HepG2 (cell line): ENCODE results near the gene ZNF212. TPM values are rescaled to one million over a fixed set of nuclear protein-coding genes. Genes with fewer than 3 reads are reported as not detected.
A peak's percentile ranks its signal among the peaks of the same experiment; 100 is the strongest.

Experiments used
- CBFB ChIP-seq: sonication (generic); formaldehyde crosslinking; IDR thresholded peaks from 2 replicates; pipeline ENCODE4 v1.4.0; 2020; ENCODE audit warnings: missing genetic modification reagents
- CREB1 ChIP-seq, 2 experiments: fragments of 450-650 bp in 1 of 2; IDR thresholded peaks; 2 replicates each; pipeline ENCODE4 v1.6.1; 2016 to 2017; ENCODE audit warnings: control low read depth in 1 of 2, mild to moderate bottlenecking in 1 of 2, missing compliant biosample characterization in 1 of 2, missing genetic modification characterization in 1 of 2
- FOXP4 ChIP-seq: sonication (generic); formaldehyde crosslinking; IDR thresholded peaks from 2 replicates; pipeline ENCODE4 v1.4.0; 2020; ENCODE audit warnings: missing genetic modification reagents
- HOXA3 ChIP-seq: sonication (generic); formaldehyde crosslinking; IDR thresholded peaks from 2 replicates; pipeline ENCODE4 v1.5.0; 2020; ENCODE audit warnings: missing genetic modification reagents
- MXD3 ChIP-seq: IDR thresholded peaks from 2 replicates; pipeline ENCODE4 v1.6.1; 2016; ENCODE audit warnings: mild to moderate bottlenecking, missing biosample characterization, missing genetic modification reagents
- NFKB2 ChIP-seq: sonication (generic); formaldehyde crosslinking; IDR thresholded peaks from 2 replicates; pipeline ENCODE4 v1.4.0; 2020; ENCODE audit warnings: missing genetic modification reagents, borderline replicate concordance
- NR1H2 ChIP-seq: sonication (generic); formaldehyde crosslinking; IDR thresholded peaks from 2 replicates; pipeline ENCODE4 v1.8.1; 2022; ENCODE audit warnings: low read depth, missing genetic modification reagents, borderline replicate concordance
- RARG ChIP-seq: sonication (generic); formaldehyde crosslinking; IDR thresholded peaks from 2 replicates; pipeline ENCODE4 v1.4.0; 2020; ENCODE audit warnings: low read depth, mild to moderate bottlenecking, missing genetic modification reagents
- RBAK ChIP-seq: sonication (generic); formaldehyde crosslinking; IDR thresholded peaks from 2 replicates; pipeline ENCODE4 v1.5.1; 2020; ENCODE audit warnings: mild to moderate bottlenecking, missing genetic modification reagents
- SAP130 ChIP-seq: IDR thresholded peaks from 2 replicates; pipeline ENCODE4 v1.6.1; 2016; ENCODE audit warnings: low read depth
- SIN3B ChIP-seq: fragments of 150-350 bp; IDR thresholded peaks from 2 replicates; pipeline ENCODE4 v1.6.1; 2014; ENCODE audit warnings: low read length
- SP4 ChIP-seq: sonication (generic); formaldehyde crosslinking; IDR thresholded peaks from 2 replicates; pipeline ENCODE4 v1.8.1; 2023; ENCODE audit warnings: mild to moderate bottlenecking, missing genetic modification reagents
- XRCC5 ChIP-seq: fragments of 200-400 bp; formaldehyde crosslinking; optimal IDR thresholded peaks from 2 replicates; pipeline ENCODE3; 2017; ENCODE audit warnings: mild to moderate bottlenecking, low read length
- ZBTB33 ChIP-seq: sonication (generic); formaldehyde crosslinking; IDR thresholded peaks from 2 replicates; pipeline ENCODE4 v1.4.0; 2020; ENCODE audit warnings: missing genetic modification reagents
- ZFAT ChIP-seq: sonication (generic); formaldehyde crosslinking; conservative IDR thresholded peaks from 2 replicates; pipeline ENCODE4 v1.8.1; 2023; ENCODE audit warnings: missing genetic modification reagents, inconsistent platforms
- ZNF12 ChIP-seq: sonication (generic); formaldehyde crosslinking; IDR thresholded peaks from 2 replicates; pipeline ENCODE4 v1.5.0; 2020; ENCODE audit warnings: missing genetic modification reagents
- ZNF230 ChIP-seq: sonication (generic); formaldehyde crosslinking; IDR thresholded peaks from 2 replicates; pipeline ENCODE4 v1.4.0; 2020; ENCODE audit warnings: mild to moderate bottlenecking, missing genetic modification reagents
- ZNF3 ChIP-seq: IDR thresholded peaks from 2 replicates; pipeline ENCODE4 v1.7.0; 2017; ENCODE audit warnings: inconsistent platforms
- ZNF496 ChIP-seq: sonication (generic); formaldehyde crosslinking; IDR thresholded peaks from 2 replicates; pipeline ENCODE4 v1.8.1; 2023; ENCODE audit warnings: mild to moderate bottlenecking, moderate library complexity, missing genetic modification reagents; ENCODE audit not compliant: insufficient replicate concordance
- ZNF503 ChIP-seq: sonication (generic); formaldehyde crosslinking; IDR thresholded peaks from 2 replicates; pipeline ENCODE4 v1.4.0; 2020; ENCODE audit warnings: missing genetic modification reagents
- ZNF644 ChIP-seq: IDR thresholded peaks from 2 replicates; pipeline ENCODE4 v1.6.1; 2016; ENCODE audit warnings: low read depth
- ZNF772 ChIP-seq: sonication (generic); formaldehyde crosslinking; IDR thresholded peaks from 2 replicates; pipeline ENCODE4 v1.5.0; 2020; ENCODE audit warnings: mild to moderate bottlenecking, missing genetic modification reagents
- ZNF850 ChIP-seq: sonication (generic); formaldehyde crosslinking; conservative IDR thresholded peaks from 2 replicates; pipeline ENCODE4 v1.9.0; 2021; ENCODE audit warnings: mild to moderate bottlenecking, missing genetic modification reagents
- ZNF891 ChIP-seq: sonication (generic); formaldehyde crosslinking; IDR thresholded peaks from 2 replicates; pipeline ENCODE4 v1.5.0; 2020; ENCODE audit warnings: mild to moderate bottlenecking, missing genetic modification reagents
- polyA plus RNA-seq, 8 experiments: library from polyadenylated mRNA; depleted of rRNA in 3 of 8; stranded (reverse) in 7 of 8; unstranded in 1 of 8; fragments of >200 nt; fragmentation: Illumina TruSeq in 4 of 8; extraction: Trizol in 4 of 8; gene quantifications; 2 replicates each; pipeline versions ENCODE4 v1.2.1 to v1.2.3, GENCODE V29; 2011 to 2016; ENCODE audit warnings: low read depth in 4 of 8, missing spikeins in 1 of 8, mixed read lengths in 1 of 8; ENCODE audit not compliant: insufficient read depth in 1 of 8
- total RNA-seq, 5 experiments: library from RNA; depleted of rRNA; stranded (reverse); fragments of >200 nt; fragmentation: Illumina TruSeq; extraction: Trizol; gene quantifications; 2 replicates each; pipeline ENCODE4 v1.2.3, GENCODE V29; 2016; ENCODE audit warnings: low read depth in 1 of 5

ZNF212 gene
- total and polyA plus RNA-seq, 2 of the 13 experiments (the other 11 are each of a cell fraction or from before 2014, with no cell fraction given) = 2.6 to 3.8 TPM

GRCh38 chr7:149195180-149196150 is 44.0 kb upstream of the ZNF212 start, which contains the start of gene ZNF282 (continued):
- TF ChIP-seq SAP130 (CRISPR knock-in tag) = peak; percentile 79; the same call in 1 of the 2 replicates
- no peak for TF ChIP-seq ZNF644
- TF ChIP-seq ZNF891 = peak; percentile 93
- TF ChIP-seq MXD3 (CRISPR knock-in tag) = peak; percentile 46; the same call in 1 of the 2 replicates
- TF ChIP-seq SIN3B = no peak
- TF ChIP-seq ZNF3 (CRISPR knock-in tag) = 0 out of 2 replicates have a peak, but pooled peaks have one; percentile 28
- TF ChIP-seq CBFB (CRISPR knock-in tag) = no peak
- peak; percentile 49 for TF ChIP-seq ZBTB33 (CRISPR knock-in tag)
- TF ChIP-seq CREB1 (IDR thresholded peaks at IDR 0.05) = no peak
- no peak for TF ChIP-seq CREB1 (CRISPR knock-in tag; IDR thresholded peaks at IDR 0.05)
- TF ChIP-seq ZNF230 = no peak
- TF ChIP-seq NR1H2 (CRISPR knock-in tag) = peak; percentile 74; the same call in 1 of the 2 replicates
- no peak for TF ChIP-seq RBAK
- TF ChIP-seq NFKB2 (CRISPR knock-in tag) = peak; percentile 51; the same call in 1 of the 2 replicates
- 0 out of 2 replicates have a peak, but pooled peaks have one; percentile 15 for TF ChIP-seq SP4 (CRISPR knock-in tag)
- 0 out of 2 replicates have a peak, but pooled peaks have one; percentile 48 for TF ChIP-seq ZNF12
- TF ChIP-seq ZNF772 (CRISPR knock-in tag) = peak; percentile 73; the same call in 1 of the 2 replicates
- TF ChIP-seq HOXA3 (CRISPR knock-in tag) = peak; percentile 84
- peak; percentile 98 for TF ChIP-seq XRCC5
- TF ChIP-seq ZFAT = no peak
- TF ChIP-seq ZNF850 (CRISPR knock-in tag) = peak; percentile 71; the same call in 1 of the 2 replicates
- no peak for TF ChIP-seq RARG (CRISPR knock-in tag)
- TF ChIP-seq FOXP4 = peak; percentile 61; the same call in 1 of the 2 replicates
- 0 out of 2 replicates have a peak, but pooled peaks have one; percentile 62 for TF ChIP-seq ZNF503 (CRISPR knock-in tag)
- TF ChIP-seq ZNF496 = no peak
